CD4-positive, alpha-beta T cell treated with Interleukin-12 subunit alpha and Interleukin-12 subunit beta, for 1 hour (primary cell): ENCODE data around the gene DNAH10.

Experiments used
- DNase-seq: peaks from one replicate; pipeline ENCODE4 v3.0.0-alpha.2; 2020

Gene DNAH10, protein sequence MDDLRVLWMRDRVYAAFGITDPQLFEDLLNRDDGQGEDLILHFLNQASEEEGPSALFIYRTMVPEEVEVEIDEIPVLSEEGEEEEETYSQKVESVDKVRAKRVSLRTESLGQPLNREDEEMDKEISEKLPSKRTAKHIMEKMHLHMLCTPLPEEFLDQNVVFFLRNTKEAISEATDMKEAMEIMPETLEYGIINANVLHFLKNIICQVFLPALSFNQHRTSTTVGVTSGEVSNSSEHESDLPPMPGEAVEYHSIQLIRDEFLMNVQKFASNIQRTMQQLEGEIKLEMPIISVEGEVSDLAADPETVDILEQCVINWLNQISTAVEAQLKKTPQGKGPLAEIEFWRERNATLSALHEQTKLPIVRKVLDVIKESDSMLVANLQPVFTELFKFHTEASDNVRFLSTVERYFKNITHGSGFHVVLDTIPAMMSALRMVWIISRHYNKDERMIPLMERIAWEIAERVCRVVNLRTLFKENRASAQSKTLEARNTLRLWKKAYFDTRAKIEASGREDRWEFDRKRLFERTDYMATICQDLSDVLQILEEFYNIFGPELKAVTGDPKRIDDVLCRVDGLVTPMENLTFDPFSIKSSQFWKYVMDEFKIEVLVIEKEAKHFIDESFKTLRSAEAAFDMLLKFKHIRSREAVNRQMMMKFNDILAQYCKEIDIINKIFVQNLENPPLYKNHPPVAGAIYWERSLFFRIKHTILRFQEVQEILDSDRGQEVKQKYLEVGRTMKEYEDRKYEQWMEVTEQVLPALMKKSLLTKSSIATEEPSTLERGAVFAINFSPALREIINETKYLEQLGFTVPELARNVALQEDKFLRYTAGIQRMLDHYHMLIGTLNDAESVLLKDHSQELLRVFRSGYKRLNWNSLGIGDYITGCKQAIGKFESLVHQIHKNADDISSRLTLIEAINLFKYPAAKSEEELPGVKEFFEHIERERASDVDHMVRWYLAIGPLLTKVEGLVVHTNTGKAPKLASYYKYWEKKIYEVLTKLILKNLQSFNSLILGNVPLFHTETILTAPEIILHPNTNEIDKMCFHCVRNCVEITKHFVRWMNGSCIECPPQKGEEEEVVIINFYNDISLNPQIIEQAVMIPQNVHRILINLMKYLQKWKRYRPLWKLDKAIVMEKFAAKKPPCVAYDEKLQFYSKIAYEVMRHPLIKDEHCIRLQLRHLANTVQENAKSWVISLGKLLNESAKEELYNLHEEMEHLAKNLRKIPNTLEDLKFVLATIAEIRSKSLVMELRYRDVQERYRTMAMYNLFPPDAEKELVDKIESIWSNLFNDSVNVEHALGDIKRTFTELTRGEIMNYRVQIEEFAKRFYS (N-terminal part only)

DNA sequence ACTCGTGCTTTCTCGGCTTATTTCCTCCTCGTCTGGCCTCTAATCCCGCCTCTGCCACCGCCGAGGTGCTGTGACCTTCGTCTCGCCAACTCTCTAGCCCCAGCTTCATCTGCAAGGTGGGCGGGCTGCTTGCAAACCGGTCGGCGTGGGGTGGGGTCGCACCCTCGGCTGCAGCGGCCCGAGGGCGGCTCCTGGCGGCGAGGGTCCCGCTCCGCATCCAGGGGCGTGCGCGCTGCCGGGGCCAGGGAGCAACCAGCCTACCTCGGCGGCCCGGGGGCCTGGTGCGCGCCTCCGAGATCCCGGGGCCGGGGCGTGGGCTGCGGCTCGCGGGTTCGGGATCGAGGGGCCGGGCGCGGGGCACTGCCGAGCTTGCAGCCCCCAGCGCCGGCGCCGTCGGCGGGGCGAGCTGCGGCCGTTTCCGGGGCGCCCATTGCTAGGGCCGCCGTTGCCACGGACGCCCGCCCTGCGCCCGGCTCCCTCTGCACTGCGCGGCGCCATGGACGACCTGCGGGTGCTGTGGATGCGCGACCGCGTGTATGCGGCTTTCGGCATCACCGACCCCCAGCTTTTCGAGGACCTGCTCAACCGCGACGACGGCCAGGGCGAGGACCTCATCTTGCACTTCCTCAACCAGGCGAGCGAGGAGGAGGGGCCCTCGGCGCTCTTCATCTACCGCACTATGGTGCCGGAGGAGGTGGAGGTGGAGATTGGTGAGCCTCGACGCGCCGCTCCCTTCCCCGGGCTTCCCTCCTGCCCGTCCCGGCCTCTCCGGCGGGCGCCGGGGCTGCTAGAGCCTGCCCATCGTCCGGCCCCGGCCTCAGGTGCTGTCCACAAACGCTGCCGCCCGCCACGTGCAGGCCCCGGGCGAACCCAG is at the start of gene DNAH10:
TSS of gene DNAH10 (plus strand) at position 461 of the 874 bp plus-strand sequence. CDS start at position 497, 36 bp downstream.
- DNase-seq = peak; percentile 26

DNA sequence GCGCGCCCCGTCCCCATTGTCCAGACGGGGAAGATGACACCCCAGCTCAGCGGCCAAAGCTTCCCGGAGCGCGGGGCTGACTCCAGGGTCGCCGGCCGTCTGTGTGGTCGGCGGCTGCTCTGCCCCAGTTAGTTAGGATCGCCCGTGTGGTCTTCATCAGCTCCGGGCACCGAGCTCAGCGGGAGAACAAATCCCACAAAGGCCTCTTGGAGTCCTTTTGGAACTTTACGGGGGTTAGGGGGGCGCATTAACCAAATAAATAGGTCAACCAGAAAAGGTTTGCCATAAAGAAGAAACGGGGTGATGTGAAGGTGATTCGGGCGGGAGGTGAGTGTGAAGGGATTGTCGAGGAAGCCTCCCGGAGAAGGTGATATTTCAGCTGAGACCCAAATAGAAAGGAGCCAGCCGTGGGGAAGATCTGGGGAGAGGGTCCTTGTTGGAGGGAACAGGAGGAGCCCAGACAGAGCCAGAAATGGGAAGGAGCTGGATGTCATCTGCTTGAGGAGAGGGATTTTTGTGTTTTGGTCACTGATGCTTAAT is 49.3 kb upstream of the DNAH10 start:
- no peak for DNase-seq

DNA sequence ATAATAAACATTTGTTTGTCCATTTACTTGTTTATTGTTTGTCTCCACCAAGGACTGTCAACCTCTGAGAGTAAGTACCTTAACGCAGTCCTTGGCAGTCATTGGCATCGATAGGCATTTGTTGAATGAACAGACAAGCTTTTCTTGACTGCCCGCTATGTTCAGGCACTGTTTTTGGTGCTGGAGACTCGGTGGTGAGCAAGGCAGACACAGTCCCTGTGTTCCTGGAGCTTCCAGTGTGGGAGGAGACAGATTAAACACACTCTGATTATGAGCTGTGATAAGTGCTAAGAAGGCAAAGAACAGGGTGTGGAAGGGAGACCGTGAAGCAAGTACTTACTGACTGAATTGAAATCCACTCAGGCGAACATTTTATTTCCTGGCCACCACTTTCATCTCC is 48.7 kb upstream of the DNAH10 start:
- no peak for DNase-seq

DNA sequence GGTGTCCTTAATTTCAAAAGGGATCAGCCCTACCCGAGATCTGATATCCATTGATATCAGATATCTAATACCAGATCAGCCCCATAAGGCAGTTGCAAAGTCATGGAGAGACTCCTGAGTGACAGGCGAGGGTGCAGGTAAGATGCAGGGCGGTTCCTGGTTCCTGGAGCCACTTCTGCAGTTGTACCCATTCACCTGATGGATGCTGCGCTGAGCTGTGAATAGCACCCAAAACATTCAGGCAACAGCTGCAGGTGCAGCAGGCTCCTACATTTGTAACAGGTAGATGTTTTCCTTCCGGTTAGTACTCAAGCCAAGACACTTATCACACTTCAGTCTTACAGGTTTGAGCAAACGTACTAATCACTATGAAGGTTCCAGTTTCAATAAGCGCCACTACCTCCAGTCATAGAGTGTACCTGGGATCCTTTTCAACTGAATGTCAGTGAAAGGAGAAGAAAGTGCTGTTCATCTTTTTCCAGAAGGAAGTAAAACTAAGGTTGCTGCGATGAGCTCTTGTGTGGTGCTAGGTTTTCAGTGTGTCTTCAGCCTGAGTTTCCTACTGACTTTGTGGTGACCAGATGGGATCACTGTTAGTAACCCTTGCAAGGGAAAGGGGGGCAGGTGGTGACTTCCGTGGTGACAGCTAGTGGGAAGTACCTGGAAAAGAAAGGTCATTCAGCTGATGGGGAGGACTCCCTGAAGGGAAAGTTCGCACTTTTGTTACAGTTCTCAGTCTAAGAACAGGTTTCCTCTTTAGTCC is 48.1 kb upstream of the DNAH10 start:
- DNase-seq = no peak

DNA sequence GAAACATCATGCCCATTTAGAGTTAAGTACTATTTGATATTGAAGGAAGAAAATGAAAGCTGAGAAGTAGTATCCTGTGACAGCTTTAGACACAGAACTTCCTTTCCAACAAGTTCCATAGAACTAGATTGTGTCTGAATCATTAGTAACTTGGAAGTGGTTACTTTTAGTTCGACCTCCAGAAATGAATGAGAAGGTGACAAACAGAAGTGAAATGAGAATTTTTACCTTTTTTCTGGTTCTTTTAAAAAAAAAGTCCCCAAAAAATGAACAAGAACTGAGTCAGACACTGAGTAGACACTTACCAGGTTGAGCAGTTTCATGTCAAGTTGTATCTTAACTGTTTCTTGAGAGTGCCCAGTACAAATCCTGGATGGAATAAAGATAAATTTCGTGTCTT is 46.9 kb upstream of the DNAH10 start:
- no peak for DNase-seq

DNA sequence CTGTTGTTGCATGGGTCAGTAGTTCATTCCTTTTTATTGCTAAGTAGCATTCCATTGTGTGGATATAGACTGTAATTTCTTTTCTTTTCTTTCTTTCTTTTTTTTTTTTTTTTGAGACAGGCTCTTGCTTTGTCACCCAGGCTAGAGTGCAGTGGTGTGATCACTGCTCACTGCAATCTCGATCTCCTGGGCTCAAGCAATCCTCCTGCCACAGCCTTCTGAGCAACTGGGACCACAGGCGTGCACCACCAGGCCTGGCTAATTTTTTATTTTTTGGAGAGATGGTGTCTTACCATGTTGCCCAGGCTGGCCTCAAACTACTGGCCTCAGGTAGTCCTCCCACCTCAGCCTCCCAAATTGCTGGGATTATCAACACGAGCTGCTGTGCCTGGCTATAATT is 44.8 kb upstream of the DNAH10 start:
- DNase-seq = no peak

DNA sequence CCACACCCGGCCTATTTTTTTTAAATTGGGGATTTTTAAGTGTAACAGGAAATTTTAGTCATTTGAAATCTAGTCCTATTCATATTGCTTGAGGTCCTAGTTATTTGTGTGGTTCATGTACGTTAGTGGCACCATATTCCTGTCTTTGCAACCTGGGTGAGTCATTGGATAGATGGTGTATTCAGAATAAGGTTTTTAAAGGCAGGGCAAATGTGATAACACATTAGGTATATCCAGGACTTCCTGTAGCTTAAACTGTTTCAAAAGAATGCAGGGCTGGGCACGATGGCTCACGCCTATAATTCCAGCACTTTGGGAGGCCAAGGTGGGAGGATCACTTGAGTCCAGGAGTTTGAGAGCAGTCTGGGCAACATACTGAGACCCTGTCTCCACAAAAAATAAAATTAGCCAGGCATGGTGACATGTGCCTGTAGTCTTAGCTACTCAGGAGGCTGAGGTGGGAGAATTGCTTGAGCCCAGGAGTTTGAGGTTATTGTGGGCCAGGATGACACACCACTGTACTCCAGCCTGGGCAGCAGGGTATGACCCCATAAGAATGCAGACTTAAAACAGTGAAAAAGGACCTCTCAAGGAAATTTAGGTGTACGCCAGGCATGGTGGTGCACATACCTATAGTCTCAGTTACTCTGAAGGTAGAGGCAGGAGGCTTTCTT is 41.8 kb upstream of the DNAH10 start:
- DNase-seq = no peak

DNA sequence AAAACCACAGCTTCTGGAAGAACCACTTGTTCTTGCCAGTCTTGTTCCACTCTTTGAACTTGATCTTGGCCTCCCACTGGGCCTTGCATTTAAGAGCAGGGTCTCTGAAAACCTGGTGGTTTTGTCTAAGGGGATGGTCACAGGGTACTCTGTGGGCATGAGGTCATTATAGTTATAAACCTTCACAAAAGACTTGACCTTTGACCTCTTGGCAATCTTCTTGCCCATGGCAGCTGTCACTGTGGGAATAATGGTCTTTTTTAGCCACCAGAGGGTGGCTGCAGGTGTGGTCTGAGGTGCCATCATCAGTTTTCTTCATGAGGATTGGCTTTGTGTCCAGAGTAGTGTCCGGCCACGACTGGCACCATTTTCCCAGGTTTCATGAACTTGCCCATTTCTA is 40.9 kb upstream of the DNAH10 start:
- no peak for DNase-seq

DNA sequence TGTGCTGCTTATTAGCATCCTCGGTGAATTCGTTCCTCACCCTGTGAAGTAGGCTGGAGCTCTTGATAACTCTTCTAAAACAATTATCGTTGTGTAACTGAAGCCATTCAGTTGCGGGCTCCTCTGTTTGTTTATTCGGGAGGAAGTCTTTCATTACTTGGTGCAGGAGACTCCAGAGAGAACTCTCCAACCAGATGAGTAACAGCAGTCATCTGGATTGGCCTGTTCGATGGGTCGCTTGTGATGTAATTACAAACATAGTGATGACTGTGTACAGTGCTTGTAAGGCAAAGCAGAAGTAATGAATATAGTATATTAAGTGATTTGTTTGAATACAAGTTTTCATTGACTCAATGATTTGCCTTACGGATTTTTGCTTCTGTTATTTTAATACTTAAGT is 39.1 kb upstream of the DNAH10 start:
- no peak for DNase-seq

DNA sequence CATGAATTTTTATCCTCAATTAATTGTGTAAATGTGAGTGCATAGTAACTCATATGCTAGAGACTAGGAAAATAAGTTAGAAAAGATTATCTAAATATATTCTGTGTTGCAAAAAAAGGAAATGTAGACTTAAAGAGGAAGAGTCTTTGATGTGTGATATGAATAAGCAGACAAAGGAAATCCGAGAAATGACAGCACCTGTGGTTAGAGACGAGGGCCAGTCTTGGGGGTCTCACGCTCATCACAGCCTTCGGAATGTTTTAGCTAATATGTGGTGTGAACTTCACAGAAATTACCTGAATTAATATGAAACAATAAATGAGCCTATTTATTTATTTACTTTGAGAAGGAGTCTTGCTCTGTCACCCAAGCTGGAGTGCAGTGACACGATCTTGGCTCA is 38.3 kb upstream of the DNAH10 start:
- DNase-seq = no peak

DNA sequence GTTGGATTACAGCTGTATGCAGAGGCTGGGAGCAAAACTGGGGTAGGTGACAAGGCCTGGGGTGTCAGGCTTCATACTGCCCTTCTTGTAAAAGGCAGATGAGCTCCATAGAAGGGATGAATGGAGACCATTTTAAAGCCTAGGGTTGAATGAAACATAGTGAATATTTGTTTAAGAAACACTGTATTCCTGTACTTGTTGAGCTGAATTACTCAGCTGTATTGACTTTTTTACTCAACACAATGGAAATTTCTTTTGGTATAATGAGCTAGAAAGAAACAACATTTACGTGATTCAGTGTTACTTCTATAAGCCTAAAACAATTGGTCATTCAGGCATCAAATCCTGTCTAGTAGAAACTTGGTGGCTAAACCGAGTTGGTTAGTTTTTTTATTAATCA is 35.9 kb upstream of the DNAH10 start:
- no peak for DNase-seq

DNA sequence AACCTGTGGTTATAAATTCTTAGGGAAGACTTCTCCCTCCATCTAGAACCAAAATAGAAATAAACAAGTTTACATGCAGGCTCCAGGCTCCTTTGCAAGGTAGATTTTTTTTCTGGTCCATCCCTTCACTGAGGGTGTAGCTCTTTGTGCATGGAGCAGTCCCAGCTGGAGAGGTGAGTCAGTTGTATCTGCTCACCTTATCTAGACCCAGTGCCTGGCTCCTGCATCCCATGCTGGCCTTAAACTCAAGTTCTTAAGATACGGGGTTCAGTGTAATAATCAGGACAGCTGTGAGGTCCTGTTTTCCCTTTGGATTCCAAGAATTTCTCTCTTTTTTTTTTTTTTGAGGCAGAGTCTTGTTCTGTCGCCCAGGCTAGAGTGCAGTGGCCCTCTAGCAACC is 35.1 kb upstream of the DNAH10 start:
- DNase-seq = no peak

DNA sequence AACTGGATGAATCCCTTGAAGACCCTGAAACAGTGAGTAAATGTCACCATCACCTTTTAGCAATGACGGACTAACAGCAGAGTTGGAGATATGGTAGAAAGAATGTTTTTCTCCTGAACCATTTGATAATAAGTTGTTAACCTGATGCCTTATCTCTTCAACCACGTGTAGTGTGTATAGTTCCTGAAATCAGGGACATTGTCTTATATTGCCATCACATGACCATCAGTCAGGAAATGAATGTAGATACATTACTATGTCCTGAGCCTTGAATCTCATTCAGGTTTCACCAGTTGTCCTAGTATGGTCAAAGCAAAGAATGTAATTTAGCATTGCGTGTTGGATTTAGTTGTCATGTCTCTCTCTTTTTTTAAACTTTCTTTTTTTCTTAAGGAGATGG is 34.2 kb upstream of the DNAH10 start:
- no peak for DNase-seq

DNA sequence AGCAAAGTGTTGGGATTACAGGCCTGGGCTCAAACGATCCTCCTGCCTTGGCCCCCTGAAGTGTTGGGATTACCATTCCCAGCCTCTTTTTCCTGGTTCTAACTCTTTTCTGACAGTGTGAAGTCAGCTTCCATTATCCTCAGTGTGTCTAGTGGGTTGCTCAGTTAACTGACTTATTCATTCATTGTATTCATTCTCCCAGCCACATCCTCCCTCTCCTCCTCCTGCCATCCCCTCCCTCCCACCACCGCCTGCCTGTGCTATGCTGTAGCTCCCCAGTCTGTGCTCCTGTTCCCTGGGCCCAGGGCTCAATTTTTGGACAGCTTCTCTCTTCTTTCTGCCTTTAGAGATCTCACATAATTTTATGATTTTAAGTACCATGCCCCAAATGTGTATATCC is 30.5 kb upstream of the DNAH10 start:
- DNase-seq = no peak

DNA sequence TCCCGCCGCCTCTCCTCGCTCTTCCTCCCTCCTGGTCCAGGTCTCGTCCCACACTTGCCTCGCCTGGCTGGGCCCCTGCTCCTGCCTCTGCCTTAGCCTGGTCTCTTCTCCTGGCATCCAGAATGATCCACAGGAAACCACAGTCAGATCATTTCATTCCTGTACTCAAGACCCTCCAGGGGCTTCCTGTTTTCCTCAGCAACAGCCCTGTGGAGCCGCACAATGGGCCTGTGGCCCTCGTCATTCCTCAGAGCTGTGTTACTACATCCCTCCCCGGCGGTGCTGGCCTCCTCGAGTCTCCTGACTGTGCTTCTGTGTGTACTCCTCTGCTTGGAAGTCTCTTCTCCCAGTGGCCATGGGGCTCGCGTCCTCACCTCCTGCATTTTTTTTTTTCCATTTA is 29.9 kb upstream of the DNAH10 start:
- no peak for DNase-seq

DNA sequence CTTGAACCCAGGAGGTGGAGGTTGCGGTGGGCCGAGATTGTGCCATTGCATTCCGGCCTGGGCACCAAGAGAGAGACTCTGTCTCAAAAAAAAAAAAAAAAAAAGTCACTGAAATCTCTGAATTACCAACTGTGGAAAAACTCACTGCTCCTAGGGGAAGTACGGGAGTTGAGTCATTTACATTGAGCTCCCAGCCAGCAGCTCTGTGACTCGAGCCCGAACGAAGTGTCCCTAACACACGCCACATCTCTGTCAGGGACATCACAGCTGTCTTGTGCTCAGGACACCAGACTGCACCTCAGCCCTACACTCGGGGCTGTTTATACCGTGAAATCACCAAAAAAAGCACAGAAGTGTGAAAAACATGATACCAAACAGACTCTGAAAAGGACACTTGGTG is 28.9 kb upstream of the DNAH10 start:
- no peak for DNase-seq

DNA sequence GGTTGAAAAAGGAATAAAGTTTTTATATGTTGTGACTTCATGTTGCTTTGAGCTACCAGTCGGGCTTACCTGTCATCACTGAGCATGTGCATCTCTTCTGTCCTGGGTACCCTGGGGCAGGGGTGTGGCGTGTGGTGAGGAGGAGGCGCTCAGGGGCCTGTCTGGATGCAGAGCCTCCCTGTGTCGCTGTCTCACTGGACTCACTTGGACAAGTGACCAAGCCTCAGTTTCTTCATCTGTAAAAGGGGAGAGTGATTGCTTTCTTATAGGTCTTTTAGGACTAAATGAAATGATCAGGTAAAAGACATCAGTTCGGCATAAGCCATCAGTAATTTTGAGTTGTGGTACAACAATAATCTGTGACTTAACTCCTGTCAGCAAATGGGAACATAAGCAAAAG is 27.8 kb upstream of the DNAH10 start:
- DNase-seq = no peak

DNA sequence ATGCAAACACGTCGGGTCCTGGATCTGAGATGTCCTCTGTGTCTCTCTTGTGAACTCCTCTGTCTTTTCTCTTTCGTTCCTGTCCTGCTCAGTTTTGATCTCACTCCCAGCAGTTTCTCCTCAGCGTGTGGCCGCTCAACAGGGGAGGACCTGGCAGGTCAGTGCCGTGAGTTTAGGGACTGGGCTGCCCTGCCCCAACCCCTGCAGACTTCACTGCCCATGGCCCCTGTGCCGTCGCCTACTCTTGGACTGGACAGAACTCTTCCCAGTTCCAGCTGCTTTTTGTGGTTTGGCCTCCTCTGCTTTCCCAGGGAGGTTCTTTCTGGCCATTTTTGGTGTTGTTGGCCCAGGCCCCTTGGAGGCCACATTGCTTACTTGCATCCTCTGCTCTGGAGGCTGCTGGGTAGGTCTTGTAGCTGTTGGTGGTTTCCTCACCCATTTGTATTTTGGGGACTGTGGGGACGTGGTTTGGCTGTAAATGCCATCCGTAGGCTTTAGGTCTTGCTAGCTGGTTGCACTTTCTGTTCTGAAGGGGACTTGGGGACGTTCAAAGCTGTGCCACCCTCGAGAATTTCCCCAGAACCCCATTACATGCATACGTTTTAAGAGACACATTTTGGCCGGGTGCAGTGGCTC is 20.0 kb upstream of the DNAH10 start:
- DNase-seq = peak; percentile 41

DNA sequence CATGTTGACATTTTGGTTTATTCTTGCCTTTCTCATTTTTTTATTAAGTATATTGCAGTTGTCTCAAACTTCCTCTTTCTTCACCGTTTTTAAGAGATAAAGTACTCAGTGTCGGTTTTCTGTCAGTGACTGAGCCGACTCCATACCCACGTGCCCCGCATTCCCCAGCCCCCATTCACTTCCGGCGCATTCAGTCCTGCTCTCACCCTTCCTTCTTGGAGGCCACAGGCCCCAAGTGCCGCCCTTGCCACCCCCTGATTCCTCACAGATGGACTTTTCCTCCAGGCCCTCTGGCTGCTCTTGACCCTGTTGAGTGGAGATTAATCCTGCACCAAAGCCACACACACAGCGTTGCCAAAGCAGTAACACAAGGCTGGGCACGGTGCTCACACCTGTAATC is 19.1 kb upstream of the DNAH10 start:
- DNase-seq = no peak

DNA sequence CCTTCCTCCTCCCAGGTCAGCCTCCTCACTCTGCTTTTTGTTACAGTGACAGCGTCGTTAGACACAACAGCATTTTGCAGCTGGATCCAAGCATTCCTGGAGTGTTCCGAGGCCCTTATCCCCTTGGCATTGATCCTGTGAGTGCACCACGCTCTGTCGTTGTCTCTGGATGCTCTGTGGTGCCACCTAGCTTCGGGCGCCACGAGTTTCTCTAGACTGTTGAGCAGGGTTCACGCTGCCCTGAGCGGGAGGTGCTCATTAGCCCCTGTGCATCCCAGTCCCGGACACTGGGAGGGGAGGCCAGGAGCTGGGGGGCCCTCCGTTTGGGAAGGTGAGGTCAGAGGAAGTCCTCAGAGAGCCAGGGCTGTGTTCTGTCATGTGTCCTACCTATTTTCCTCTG is 17.3 kb upstream of the DNAH10 start:
- no peak for DNase-seq
